Stimulated activated CD8-positive, alpha-beta memory T cell treated with anti-CD3 and anti-CD28 coated beads, Interleukin-15, amount 100 ng/mL, for 24 hours (primary cell): ENCODE results near the gene ATF7.

Source experiments
- DNase-seq: peaks from one replicate; pipeline ENCODE4 v3.0.0-alpha.2; 2020; ENCODE audit warnings: low read depth

Gene ATF7

DNA sequence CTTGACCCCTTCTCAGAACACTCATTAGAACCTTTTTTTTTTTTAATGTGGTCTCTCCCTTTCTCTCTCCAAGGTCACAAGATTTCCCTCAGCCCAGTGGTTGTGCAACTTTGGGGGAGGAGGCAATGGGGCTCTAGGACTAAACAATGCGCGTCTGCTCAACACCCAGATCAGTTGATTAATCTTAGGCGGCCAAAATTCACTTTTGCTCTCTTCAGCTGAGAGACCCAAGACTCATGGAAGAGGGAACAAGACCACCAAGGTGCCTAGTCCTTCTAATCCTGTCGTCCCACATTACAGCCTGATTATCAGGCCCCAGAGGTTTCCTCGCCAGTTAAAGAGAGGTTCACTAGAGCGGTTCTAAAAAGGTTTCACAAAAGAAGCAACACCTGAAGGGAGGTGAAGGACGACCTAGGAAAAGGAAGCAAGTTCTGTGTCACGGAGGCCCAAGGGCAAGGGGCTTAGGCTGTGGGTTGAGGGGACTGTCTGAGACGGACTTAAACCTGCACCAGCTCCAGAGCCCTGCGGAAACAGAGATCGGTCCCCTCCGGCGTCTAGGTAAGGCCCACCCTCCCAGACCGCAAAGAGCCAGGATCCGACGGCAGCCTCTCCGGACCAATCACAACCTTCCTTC, 125.9 kb downstream of the ATF7 start:
- DNase-seq, result no peak

DNA sequence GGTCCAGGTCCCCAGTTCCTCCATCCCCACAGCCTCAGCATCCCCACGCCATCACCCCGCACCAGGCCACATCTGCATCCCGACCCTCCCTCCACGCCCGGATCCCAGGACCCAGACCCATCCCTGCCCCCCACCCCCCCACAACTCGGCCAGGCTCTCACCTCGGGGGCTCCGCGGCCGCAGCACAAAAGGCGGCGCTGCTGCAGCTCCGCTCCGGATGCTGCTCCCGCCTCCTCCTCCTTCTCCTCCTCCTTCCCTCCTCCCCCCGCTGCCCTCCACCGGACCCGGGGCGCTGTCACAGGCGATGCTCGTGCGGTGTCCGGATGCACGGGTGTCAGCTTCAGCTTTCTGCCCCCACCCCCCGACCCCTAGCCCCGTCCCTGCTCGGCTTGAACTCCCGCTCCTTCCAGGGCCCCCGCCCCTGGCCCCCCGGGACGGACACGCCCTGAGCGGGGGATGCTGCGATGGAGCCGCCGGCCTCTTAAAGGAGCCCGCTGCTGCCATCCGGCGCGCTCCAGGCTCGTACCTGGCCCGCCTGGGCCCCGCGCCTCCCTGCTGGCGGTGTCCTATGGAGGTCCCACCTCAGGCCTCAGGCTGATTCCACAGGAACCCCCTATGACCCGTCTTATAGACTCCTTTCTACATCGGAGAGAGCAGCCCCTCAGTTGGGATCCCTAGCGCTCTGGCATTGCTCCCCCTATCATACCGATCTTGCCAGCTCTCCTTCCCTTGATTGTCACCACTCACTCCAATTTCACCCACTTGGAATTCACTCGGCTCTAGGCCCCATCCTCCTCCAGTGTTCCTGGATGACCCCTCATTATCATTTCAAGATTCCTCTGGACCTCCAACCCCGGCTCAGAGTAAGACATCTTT, 126.7 kb downstream of the ATF7 start, which contains the start of gene MAP3K12:
MAP3K12 (minus strand) TSS at position 193 of the 876 bp plus-strand sequence. CDS start 12,067 bp downstream, outside the sequence.
- DNase-seq, result no peak

DNA sequence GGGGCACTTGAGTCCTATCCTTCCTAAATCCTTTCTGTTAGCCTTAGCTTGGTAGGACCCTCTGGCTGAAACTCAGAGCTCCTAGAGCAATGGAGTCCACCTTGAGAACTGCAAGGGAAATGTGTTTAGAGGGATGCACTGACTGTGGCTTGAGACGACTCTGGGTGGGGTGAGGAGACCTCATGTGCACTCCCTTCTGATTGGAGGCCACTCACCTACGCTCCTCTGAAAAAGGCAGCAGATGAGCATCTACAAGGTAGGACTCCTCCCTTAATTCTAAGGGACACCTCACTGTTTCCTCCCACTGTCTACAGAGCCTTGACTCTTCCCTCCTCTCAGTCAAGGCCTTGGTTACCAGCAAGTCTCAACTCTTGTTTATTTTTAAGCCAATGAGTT, 127.9 kb downstream of the ATF7 start:
- no peak for DNase-seq

DNA sequence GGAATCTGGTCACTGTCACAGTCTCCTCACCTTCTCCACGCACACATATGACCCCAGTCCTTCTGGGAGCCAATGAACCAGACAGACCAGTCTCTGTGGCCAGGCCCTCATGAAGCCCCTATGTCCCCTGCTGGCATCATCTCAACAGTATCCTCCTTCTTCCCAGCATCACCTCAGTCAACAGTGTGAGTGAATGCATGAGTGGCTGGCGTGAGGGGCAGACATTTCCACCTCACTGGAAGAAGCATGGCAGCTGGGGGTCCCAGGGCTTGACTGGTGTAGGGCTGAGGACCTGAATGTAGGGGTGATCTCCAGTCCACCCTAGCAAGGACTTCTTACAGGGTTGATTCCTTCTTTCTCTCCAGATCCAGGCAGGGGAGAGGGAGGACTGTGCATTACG, 128.7 kb downstream of the ATF7 start:
- no peak for DNase-seq

DNA sequence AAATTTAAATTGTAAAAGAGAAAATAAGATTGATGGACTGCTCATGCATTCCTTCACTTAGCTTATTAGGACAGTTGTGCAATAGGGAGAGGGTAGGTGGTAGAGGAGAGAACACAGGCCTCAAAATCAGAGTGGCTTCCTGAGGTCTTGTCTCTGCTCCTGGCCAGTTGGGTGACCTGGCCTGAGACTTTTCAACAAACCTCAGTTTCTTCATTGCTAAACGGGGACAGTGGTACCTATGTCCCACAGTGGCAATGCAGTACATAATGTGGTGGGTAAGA, 129.5 kb downstream of the ATF7 start:
- no peak for DNase-seq

DNA sequence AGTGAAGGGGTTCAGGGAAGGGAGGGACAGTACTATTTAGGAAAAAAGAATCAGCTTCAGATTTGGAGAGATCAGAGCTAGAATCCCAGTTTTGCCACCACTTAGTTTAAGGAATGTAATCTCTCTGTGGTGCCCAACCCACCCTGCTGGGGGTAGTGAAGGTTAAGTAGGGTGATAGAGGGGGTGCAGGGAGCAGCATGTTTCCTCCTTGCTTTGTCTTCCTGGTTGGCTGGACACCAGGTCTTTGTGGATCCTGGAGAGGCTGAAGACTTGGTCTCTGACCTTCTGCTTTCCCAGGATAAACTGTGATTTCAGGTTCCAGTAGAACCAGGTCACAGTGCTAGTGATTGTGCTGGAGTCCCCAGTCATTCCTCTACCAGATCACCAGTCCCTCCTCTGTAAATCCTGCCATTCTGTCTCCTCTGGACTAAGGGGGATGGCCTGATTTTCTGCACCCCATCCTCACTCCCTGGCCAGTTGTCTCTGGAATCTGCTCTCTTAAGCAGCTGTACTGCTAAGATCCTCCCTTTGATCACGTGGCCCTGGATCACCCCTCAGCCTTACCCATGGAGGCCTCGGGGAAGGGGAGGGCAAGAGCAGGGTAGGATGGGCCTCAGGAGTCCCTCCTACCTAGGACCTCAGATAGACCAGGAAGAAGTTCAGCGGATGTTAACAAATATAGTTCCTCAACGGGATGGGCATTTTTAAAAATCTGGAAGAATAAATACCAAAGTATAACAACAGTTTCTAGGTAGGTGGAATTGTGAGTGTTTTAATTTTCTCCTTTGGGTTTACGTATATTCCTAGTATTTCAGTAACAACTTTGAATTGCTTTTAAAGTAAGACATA, 130.1 kb downstream of the ATF7 start:
- no peak for DNase-seq

DNA sequence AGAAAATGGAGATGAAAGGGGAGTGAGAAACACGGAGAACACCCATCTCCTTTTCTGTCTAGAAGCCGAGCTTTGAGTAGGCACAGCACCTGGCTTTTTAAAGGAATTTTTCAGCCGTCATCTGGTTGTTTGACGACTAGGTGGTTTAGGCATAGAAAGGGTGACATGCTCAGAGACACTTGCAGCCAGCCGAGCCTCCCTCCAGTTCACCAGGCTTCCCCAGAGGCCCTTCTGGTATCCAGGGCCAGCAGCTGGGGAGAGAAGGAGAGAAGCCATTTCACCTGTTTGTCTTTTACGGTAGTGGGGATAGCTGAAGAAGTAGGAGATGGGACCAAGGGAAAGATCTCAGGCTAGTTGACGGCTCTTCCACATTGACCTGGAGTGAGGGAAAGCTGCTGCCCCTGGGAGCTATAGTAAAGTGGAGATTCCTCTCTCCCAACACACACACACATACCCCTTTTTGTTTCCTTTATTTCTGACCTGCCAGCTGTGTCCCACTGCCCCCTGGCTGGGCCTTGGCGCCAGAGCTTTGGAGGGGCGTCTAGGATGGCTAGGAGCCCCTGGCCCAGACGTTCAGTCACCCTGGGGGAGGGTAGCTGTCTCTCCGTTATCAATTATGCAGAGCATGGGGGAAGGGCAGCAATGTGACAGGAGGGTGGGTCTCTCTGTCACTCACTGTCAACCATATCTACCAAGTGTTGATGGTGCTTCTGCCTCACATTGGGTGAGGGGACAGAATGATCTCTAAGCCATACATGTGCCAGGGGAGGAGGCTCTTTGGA, 132.4 kb downstream of the ATF7 start:
- no peak for DNase-seq

DNA sequence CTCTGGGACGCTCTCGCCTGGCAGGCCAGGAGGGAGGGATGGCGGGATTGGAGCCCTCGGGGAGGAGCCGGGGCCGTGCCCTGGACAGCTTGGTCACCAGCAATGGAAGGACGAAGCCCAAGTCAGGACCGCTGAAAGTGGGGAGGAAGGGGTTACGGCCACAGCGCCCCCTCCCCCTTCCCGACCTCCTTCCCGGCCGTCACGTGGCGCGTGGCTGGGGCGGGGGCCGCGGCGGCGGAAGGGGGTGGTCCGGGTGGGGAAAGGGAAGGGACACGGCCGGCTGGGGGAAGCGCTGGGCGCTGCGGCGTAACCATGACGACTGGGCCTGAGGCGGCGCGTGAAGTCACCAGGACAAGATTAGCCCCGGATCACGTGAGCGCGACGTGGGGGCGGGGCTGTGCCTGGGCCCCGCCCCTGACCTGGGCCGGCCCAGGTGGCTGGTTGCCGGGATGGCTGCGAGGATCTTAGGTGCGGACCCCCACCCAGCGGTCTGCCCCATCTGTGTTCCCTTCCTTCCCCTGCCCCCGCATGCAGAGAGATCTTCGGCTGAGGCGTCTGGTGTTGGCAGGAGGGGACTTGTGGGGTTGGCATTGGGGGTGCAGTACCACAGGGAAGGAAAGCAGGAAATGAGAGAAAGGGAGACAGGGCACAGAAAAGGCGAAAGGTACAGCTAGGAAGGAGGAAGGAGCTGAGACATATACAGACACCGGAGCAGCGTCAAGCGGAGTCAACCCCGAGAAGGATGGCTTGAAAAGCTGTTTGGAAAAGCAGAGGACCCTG, 133.2 kb downstream of the ATF7 start:
- DNase-seq, result peak; percentile 74

DNA sequence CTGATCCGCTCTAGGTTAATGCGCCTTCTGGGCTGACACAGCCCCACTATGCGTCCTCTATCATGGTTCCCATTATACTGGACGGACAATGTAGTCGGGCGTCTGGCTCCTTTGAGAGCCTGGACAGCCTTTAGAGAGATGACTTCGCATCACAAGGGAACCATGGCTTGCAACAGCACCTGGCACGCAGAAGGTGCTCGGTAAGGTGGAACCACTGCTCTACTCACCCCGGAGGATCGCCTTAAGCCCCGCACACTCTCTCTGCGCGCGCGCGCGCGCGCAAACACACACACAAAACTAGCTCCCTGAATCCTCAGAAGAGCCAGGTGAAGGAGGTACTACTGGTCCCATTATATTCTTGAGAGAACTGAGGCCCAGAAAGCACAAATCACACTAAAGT, 134.0 kb downstream of the ATF7 start:
- DNase-seq, result no peak

DNA sequence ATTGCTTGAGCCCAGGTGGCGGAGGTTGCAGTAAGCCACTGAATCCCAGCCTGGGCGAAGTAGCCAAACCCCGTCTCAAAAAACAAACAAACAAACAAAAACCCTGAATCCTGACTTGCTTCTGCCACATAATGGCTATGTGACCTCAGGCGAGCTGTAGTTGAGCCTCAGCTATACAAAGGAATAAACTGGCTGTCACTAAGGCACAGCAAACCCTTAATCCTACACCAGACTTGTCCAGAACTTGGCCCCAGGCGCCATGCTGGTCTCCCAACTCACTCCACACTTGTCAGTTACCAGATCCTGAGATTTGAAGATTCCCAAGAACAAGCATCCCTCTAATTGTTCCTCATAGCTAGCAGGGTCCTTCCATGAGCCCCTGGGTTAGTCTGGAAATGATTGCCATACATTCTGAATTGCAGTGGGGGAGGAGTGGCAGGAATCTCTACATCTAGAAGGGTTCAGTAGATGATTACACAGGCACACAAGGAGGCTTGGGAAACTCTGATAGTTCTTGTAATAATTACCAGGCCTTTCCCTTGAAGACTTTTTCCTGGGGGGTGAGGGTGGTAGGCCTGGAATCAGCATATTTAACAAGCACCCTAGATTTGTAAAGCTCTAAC, 136.8 kb downstream of the ATF7 start:
- no peak for DNase-seq

DNA sequence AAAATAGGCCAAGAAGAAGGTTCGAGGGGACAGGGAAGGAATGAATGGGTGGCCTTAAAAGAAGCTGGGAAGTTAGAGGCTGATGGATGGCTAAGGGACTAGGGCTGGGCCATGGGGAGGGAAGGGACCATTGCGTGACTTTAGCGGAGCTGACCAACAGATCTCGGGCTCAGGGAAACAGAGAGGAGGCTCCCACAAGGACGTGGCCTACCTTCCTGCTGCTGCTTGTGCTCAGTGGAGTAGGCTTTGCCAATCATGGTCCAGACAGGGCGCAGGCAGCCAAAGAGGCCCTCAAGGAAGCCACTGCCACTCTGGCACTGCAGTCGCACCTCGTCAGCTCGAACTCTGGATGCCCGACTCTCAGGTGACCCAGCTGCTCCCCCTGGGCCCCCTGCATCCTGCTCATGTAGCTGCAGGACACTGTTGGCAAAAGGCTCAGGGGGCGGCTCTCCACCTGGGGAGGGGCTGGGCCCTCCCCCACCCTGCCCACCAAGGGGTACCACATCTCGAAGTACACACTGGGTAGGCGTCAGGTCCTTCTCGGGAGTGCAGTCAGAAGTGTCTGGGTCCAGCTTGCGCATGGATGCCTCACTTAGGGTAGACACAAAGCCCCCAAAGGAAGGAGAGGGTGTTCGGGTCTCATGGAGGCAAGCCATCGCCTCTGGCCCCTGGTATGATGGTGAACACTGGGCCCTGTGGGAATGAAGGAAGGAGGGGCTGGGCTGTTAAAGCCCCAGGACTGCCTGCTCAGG, 139.3 kb downstream of the ATF7 start:
- no peak for DNase-seq

DNA sequence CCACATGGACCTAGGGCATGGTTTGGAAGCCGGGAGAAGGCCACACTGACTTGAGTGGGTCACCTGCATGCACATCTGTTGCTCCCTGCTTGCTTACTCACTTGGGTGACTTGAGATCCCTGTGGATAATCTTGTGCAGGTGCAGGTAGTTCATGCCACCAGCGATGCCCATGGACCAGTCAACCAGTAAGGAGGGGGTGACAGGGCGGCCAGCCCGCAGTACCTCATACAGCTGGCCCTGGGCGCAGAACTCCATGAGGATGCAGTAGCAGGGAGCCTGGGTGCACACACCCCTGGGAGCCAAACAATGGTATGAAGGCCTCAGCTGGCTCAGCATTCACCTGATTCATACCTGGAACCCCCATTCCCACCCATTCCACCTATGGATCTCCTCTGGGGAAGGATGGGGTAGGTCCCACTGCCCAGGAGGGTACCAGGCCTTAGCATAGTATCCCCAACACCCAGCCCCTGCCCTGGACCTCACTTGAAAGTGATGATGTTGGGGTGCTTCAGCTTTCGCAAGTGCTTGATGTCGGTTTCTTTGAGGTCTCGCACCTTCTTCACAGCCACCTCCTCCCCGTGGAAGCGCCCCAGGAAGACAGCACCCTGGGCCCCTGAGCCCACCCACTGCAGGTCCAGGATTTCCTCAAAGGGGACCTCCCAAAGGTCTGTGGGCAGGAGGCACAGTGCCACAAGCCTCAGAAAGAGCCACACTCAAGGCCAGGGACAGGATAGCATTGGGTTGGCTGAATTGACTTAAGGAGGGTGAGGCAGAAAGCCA, 140.0 kb downstream of the ATF7 start:
- DNase-seq, result no peak

DNA sequence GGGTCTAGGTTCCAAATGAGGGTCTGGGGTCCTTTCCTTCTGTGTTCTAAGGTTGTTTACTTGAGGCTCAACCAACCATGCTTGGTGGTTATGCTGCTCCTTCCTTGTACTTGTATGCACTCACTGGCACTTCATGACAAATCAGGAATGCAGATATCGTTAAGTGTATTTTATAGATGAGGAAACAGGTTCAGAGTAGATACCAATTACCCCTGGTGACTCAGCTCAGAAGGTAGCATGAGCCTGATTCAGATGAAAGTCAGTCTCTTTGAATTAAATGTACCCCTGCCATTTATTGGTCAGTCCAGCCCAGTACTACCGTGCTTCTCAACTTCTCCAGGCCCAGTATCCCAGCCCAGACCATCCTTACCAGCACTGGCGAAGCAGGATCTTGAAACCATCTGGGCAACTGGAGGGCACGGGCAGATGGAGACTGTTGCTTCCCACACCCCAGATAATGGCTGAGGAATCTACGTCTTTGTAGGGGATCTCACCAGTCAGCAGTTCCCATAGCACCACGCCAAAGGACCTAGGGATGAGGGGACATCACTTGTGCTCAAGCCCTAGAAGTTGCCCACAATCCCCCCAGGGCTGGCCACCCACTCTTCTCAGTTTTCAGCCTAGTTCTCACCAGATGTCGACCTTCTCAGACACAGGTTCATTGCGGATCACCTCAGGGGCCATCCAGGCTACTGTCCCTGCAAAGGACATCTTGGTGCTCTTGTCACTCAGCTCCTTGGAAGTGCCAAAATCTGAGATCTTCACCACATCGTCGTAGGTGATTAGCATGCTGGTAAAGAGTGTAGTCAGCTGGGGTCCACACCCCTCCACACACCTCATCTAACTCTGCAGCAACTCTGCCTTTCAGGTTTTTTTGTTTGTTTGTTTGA, 141.3 kb downstream of the ATF7 start:
- no peak for DNase-seq

DNA sequence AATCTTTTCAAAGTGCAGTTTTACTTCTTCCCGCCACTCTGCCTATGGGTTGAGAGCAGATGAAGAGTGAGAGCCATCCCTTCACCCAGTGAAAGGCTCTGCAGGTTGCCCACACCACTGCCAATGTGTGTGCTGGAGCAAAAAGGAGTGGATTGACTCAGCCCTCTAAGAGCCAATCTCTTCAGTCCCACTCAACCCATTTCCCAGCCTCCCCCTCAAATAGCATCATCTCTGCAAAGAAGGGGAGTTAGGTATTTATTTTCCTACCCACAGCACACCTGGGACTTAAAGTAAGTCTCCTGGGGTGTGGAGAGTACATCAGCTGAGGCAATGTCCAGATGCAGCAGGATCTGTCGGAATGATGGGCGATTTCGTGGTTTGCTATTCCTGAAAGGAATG, 142.2 kb downstream of the ATF7 start:
- no peak for DNase-seq

DNA sequence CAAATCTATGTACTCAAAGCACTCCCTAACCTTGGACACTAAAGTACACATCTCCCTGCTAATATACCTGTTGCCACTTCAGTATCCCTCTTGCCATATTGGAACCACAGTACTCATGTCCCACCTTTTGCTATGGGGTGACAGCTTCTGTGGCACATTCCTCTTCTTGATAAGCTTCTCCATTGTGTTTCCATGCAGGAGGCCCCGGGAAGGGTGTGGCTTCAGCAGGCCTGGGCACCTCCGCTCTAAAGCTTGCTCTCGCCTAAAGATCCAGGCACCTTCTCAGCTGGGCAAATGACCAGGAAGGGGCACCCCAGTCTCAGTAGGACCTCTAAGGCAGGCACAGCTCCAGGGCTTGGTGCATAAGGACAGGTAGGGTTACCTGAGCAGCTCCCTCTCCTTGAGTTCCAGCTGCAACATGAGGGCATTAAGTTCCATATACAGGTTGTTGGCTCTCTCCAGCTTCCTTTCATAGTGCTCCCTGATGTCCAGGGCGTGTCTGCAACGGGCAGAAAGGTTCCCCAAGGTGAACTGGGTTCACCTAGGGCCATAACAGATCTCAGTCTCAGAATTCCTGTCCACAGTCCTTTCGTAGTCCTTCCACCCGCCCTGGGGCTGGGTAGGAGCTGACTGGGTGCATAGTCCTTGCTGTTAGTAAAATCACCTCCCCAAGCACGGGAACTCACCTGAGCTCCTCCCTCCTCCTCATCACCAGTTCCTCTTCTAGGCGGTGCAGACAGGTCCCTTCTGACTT, 142.8 kb downstream of the ATF7 start:
- DNase-seq, result no peak

DNA sequence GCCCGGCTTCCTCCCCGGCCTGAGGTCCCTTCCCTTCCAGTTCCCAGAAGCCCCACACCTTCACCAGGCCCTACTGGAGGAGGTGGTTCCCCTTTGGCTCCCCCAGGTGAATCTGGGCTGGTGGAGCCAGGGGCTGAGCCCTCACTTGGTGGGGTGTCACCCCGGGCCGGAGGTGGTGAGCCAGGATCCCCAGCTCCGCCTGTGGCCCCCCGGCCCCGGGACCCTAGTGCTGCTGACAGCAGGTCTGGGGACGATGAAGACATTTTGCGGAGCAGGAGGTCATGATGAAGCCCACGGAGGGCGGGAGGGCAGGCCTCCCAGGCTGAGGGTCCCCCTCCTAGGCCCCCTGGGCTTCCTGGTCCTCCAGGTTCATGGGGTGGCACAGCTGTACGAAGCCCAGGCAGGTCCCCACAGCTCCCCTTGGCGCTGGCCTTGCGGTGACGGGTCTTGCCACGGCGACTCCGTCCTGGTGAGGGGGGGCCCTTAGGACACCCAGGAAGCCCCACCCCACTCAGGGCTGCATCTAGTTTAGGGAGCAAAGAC, 143.5 kb downstream of the ATF7 start:
- DNase-seq, result no peak

DNA sequence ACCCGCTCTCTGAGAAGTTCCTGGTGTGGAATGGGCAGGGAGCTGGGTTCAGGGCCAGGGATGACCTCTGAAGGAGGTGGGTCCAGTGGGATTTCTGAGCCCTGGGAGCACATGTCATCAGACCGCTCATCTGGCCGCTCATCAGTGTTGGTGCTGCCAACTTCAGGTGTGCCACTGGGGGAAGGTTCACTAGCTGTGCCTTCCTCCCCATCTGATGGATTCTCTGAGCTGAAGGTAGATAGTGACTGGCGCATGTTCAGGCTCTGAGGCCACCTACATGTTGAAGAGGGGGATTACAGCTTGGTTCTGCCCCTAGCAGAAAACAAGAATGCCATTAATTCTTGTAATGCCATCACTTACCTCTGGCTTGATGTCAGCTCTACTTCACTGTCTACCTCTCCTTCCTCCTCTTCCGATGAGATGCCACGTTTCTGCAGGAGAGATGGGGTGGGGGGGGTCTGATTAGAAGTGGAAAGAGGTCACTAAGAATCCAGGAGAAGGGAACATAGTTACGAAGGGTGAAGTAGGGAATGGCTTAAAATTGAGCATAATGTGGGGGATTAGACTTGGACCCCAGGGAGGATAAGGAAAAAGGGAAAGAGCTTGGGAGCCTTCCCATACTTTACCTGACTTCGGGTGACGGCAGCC, 144.1 kb downstream of the ATF7 start:
- DNase-seq, result no peak
